ENCODE measurements around the gene MICAL1.
"Not testable (repeated sequence)": the region's sequence is repeated elsewhere in the genome, so short reads cannot be mapped to it uniquely, and the experiment has no call there.

MICAL1 gene

DNA sequence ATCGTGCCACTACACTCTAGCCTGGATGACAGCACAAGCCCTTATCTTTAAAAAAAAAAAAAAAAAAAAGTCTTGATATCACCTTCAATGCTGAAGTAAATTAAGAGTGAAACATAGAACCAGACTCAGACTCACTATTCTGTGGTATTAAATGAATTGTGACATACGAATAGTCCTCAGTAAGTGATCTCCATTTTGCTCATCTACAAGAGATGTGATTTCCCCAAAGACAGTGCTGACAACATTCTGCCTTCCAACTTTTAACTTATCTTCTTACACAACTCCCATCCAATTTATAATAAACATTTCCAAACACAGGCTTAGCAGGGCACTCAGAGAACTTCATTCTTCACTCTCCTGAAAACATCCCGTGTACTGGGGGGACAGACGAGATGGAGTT lies 19.4 kb upstream of the MICAL1 start:
- no peak for DNase-seq

DNA sequence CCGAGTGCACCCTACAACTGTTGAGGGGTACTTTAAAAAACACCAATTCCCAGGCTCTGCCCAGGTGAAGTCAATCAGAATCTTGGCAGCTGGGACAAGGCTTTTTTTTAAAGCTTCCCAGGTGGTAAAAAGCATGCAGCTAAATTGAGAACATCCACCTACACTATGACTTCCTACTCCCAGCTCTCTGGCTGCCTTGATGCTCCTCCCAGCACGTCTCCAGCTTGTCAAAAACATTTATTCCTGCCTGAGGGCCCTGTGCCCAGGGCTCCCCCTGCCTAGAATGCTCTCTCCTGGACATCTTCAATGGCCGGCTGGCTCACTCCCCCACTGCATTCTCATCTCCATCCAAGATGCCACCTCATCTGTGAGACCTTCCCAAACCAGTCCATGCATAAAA lies 17.5 kb upstream of the MICAL1 start:
- no peak for DNase-seq

DNA sequence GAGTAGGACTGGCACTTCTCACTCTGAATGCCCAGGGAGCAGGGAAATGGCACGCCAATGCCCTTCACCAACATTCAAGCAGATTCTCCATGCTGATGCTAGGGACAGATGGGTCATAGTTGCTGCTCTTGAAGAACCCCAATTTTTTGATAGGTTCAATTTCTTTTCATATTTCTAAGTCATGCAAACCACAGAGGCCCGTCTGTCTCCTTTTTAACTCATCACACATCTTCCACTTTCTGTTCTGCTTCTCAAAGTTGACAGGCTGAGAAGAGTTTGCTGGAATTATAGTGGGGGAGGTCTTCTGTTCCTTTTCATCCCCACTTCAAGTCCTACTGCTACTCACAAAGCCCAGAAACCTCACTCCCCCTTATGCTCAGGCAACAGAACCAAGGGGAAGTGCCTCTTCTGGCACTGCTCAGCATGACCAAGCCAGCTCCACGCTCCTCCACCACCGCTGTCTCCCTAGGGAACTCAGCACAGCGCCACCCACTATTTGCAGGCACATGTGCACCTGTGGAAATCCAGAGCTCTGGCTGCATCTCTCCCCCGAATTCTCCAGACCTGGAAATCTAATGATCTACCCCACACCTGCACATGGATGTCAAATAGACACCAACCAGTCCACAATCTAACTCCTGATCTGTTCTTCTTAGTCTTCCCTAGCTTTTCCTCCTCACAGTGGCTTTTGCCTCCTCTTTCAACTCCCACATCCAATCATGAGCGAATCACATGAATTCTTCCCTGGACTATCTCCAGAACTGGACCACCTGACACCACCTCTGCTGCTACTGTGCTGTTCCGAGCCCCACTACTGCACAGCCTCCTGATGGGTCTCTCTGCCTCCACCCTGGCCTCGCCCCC lies 16.8 kb upstream of the MICAL1 start:
- DNase-seq = no peak

DNA sequence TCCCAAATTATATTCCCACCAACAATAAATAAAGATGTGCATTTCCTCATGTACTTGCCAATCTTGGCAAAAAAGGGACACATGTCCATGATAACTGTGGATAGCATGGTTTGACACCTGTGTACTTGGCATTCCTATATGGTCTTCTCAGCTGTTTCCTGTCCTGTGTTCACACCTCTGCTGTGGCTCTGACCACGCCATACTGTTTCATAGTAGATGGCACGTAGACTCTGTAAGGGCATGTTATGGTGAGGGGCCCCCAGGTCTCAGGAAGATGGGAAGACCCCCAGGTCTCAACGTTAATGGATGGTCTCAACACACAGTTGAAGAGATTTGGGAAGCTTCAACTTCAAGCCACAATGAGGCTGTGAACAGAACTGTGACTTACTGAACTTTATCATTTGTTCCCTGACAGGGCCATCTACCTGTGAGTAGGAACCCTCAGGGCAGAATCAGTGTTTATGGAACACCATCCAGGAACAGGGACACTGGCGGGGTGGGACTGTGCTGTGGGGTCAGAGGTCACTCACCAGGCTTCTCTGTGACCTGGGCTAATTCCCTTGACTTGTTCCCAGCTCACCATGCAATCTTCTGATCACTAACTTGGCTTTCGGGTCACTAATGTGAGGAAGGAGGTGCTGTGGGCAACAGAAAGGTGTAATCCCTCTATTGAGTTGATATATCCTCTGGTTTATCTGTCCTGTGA lies 15.7 kb upstream of the MICAL1 start:
- no peak for DNase-seq

DNA sequence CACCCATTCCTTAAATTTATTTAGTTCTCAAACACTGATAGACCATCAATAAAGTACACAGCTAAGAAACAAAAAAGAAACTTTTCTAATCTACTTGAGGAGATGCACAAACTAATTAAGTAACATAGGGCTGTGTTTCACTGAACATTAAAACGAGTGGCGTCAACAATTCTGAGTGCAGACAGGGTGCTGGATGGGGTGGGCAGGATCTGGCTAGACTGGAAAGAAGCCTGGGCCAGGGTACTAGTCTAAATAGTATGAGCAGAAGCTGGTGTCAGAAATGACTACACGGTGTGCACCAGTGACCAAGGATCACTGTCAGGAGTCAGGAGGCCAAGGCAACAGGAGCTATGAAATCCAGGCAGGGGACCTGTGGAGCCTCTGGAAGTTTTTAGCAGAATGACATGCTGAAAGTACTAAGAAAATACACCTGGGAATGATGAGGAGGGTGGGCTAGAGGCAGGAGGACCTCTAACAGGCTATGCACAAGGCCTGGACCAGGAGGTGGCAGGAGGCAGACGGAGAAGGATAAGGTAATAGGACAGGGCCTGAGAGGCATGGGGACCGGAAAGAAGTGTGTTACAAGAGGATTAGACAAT lies 14.1 kb upstream of the MICAL1 start:
- no peak for DNase-seq

DNA sequence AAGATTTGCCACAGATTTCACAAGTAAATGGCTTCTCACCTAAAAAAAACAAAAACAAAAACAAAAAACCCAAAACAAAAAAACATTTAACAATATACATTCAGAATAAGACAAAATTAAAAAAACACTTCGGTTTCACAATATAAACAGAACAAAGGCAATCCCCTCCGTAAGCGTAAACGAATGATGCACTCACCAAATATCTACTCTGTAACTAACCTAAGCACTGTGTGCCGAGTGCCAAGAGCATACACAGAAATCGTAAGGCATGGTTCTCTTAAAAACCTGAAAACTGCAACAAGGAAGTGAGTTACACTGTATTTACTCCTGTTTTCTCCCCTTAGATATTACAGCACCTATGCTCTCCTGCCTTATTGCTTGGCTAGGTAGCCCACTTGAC lies 12.1 kb upstream of the MICAL1 start:
- DNase-seq = no peak

DNA sequence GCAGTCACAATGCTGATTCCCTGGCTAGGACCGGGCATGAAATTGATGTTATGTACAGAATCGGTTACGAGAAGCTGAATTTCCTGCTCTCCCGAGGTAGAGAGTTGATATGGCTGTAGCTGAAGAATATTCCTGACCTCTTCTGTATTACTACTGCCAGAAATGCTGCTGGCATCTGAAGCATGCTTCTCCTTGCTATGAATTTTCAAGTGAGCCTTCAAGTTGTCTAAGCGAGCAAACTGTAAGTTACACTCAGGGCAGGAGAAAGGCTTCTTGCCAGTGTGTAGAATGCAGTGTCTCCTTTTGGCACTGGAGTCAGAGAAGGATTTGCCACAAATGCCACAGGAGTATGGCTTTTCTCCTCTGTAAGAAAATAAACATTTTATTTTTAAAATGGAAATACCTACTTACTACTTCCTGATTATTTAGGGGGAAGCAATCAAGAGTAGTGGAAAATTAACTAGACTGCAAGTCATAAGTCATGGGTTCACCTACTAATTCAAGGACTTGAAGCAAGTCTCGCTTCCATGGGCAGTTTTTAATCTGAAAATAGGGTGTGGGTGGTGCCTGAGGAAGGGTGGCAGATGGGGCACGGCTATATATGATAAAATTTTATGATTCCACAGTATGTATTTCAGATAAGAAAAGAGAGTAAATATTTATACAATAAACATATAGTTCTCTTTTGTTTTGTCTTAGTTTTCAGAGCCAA lies 10.8 kb upstream of the MICAL1 start:
- DNase-seq = no peak

DNA sequence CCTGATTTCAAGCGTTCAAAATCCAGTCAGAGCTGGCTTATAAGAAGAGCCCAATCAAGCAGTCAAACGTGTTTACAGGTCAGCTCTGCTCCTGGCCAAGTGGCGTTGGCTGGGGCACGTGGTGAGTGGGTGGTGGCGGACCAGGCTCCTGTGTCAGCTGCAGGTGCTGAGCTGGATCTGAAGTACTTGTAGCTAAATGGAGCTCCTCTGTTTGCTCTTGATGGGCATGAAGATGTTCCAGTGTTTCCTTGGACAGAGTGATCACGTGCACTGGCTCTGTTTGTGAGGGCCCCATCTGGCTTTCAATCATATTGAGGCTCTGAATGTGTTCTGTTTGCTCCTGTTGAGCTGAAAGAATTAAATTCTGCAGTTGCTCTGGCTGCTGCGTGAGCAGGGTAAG lies 10.2 kb upstream of the MICAL1 start:
- DNase-seq = no peak

DNA sequence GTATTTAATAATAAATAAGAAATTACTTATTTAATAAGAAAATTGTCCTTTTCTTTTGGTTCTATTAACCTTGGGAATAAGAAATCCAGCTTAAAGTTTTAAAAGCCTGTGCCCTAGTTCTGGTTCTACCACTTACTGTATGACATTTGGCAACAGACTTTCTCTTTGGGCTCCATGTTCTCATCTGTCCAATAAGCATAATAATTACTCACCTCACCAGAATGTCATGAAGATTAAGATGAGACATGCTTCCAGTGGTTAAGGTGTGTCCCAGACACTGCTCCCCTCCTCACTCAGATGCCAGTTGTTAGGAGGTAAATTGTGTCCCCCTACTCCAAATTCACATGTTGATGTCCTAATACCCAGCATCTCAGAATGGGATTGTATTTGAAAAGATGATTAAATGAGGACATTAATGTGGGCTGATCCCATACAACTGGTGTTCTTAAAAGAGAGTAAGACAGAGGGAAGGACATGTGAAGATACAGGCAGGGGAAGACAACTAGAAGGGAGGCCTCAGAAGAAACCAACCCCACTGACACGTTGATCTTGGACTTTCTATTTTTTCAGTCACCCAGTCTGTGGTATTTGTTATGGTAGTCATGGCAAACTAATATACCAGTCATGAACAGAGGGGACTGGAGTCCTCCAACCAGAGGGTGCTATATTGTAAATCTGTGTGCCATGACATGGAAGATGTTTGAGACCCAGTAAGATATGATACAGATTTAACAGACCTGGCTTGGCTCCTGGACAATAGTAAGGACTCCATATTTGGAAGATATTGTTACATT lies 6.4 kb upstream of the MICAL1 start:
- DNase-seq = no peak

DNA sequence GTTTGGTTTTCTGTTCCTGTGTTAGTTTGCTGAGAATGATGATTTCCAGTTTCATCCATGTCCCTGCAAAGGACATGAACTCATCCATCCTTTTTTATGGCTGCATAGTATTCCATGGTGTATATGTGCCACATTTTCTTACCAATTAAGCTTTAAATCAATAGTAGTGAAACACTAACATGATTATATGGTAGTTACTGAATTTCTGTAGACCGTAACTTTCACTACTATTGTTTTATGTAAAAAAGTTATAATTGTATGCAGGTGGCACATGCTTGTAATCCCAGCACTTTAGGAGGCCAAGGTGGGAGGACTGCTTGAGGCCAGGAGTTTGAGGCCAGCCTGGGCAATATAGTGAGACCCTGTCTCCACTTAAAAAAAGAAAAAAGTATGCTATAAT lies 5.6 kb upstream of the MICAL1 start:
- not testable (repeated sequence) for DNase-seq

DNA sequence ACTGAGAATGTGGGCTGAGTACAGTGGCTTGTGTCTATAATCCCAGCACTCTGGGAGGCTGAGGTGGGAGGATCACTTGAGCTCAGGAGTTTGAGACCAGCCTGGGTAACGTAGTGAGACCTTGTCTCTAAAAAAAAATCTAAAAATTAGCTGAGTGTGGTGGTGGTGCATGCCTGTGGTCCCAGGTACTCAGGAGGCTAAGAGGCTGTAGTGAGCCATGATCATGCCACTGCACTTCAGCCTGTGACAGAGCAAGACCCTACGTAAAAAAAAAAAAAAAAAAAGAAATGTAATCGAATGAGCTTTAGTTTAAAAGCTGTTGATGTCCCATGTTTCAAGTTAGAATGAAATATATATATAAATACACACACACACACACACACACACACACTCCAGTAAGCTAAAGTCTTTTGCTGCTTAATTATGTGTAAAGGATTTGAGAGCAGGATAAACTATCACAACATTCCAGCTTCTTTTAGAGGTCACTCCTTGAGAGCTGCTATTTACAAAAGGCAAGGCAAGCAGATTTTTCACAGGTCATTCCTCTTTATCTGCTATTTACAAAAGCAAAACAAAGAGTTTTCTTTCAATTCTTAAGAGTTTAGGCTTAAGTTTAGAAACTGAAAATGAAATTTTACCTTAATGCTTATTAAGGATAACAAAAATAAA lies 4.7 kb upstream of the MICAL1 start:
- DNase-seq = peak; percentile 39

DNA sequence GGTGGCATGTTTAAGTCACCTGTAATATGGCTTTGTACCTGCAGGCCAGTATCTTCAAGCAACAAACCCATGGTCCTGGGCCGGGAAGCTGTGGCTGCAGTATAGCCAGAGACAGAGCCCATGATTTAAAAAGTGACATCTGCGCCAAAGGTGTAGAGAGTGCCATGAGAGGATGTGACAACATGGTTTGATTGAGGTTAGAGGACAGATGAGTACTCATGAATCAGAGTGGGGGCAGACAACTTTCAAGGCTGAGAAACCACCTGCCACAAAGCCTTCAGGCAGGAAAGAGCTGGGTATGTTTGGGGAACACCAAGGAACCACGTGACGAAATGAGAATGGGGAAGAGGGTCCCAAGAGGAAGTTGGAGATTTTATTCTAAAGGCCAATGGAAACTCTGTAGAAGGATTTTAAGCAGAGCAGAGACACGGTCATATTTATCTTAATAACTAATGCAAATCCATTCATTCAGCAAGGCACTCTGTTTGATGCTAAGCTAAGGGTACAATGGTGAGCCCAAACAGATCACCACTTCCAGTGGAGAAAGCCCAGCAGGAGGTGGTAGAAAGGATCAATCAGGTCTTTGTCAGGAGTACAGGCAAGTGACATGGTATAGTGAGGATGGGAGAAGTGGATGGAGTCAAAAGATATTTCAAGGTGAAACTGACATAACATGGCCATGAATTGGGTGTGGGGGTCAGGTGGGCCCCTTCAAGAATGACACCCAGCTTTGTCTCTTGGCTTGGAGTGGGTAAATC lies 3.4 kb upstream of the MICAL1 start:
- DNase-seq = no peak

DNA sequence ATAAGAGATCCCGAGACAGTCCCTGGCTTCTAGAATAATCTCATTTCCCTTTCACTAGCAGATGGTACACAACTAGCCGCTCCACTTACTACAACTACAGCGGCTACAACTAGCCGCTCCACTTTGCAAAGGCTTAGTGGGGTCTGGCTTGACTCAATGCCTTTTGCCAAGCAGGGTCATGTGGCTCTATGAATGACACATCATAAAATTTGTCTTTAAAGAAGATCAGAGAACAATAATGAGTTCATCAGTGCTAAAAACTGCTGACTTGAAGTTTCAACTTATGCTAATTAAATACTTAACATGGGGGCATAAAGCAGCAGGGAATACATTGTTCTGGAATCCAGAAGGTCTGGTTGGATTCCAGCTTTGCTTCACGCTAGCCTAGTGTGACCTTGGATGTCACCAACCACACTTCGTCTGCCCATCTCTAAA lies 2.0 kb upstream of the MICAL1 start:
- no peak for DNase-seq

DNA sequence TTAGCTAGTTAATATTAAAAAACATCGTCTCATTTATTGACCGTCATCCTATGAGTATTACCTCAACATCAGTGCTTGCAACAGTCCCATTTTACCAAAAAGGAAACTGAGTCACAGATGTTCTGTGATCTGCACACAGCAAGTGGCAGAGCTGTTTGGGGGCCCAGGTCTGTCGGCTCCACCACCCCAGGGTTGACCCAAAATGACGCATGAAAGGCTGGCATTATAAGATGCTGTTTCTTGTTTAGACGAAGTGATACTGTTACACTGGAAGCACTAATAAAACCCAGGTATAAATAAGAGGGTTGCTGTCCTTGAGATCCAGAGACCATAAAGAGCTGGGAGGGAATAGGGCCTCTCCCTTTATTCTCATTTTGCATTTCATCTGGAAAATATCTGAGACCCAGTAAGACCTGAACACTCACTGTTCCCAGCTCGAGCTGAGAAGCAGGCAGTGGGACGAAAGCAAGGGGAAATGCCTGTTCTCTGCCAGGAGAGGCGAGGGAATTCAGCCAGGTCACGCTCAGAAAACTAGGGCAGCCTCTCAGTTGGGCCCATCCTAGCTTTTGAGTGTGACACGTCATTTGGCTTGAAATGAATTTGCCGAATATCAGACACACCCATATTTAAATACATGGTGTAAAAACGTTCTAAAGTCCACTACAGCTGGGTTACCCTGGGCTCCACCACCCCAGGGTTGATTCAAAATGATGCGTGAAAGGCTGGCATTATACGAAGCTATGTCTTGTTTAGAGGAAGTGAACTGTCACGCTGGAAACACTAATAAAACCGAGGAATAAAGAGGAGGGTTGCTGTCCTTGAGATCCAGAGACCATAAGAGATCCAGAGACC lies 1.4 kb upstream of the MICAL1 start:
- DNase-seq = no peak

DNA sequence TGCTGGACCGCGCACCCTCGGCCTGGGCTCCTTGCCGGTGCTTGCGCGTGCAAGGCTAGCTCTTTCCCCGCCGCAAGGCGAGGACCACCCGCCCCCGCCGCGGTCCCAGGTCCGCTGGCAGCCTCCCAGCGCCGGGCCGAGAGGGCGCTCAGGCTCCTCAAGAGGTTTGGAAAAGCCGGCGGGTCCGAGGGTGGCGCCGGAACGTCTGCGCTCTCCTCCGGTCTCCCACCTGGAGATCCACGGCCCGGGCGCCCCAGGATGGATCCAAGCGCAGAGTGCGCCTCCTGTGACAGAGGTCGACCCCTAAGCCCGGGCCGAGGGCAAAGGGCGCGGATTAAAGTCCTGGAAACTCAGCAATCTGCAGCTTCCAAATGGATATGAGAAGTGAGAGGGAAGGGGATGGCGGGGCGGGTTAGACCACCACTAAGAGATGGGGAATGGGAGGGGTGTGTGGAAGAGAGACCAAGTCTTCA lies 575 bp upstream of the MICAL1 start:
- no peak for DNase-seq

DNA sequence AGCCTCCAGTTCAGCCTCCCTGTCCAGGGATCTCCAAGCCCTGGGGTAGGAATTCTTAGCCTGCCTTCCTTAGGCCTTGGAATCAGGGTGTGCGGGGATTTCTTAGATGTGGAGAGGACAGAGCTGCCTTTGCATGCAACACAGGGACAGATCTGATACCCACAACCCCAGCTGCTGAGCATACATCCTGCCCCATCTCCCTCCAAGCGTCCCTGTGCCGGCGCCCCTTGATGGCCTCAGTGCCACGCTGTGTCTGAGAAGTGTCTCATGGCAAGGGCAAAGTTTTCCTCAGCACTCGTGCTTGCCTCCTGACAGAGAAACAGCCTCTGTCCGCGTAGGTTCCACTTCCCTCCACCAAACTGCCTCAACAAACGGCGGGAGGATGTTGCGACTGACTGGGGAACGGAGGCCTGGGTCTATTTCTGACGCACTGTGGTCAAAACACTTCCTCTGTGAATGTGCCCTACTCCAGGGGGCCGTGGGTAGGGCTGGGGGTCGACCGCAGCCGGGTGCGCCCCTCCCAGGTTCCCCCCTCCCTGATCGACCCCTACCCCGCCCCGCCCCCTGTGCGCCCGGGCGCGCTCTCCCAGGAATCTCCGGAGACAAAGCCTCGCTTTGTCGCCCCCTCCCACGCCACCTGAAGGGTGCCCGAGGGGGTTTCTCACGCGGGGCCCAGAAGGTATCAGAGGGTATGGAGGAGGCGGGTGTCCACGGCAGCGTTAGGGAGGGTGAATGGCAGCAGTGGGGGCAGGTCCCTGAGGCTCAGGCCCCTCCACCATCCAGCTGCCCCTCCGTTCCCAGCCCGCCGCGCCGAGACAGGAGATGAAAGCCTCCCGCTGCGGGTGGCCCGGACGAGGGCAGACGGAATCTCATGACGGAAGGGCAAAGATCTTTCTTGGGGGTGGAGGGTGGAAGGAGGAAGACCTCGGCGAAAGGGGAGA lies 806 bp downstream of the MICAL1 start:
- no peak for DNase-seq

DNA sequence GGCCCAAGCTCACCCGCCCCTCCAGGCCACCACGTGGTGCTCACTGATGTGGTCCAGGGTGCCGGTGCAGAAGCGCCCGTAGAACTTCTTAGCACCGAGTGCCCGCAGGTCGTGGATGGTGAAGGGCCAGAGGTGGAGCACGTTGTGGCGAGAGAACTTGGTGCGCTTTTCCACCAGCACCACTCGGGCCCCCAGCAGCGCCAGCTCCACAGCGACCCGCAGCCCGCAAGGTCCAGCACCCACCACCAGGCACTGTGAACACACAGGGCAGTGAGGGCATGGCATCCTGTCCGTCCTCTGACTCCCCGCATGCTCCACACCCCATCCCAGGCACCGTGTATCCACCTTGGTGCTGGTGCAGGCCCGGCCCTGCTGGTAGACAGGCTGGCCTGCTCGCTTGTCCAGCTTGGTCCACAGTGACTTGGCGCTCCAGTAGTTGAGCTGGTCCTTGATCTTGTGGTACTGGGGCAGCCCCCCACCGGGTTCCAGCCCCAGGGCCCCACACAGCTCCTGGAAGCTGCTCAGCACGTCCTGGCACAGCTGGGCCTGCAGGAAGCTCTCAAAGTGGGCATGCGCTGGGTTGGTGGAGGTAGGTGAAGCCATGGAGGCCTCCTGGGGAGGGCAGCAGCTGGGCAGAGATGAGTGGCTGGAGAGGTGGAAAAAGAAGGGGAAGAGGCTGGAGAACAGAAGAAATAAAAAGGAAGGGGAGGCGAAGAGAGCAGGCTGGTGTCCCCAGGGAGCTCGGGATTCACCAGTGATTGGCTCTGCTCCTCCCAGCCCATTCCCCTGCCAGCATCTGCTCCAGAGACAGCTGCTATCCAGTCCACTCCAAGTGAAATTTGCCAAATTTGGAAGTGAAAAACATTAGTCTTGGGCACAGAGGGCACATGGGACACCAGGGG lies 1.7 kb downstream of the MICAL1 start:
- no peak for DNase-seq

DNA sequence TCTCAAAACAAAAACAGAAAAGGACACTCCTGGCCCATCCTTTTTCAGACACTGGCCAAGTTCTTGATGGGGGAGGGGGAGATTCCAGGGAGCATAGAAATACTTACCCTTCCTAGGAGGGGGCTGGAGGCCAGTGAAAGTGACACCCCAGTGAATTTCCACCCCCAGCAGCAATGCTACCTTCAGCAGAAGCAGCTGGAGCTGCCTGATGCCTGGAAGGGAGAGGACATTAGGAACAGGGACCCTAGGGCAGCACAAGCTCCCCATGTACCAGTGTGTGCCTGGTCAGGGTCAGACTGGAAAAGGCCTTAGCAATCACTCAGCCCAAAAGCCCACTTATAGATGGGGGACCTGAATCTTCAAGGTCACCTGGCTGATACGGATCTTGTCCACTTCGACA lies 2.4 kb downstream of the MICAL1 start:
- no peak for DNase-seq
